ENCODE data around the gene RPL41. TPM values are rescaled to one million over a fixed set of nuclear protein-coding genes. Genes with fewer than 3 reads are reported as not detected.

The RPL41 gene
- total and polyA plus RNA-seq, 9 of the 15 experiments (the other 6 are each of a cell fraction or from before 2014, with no cell fraction given): 3,403 to 11,276 (median 5,604) TPM

DNA sequence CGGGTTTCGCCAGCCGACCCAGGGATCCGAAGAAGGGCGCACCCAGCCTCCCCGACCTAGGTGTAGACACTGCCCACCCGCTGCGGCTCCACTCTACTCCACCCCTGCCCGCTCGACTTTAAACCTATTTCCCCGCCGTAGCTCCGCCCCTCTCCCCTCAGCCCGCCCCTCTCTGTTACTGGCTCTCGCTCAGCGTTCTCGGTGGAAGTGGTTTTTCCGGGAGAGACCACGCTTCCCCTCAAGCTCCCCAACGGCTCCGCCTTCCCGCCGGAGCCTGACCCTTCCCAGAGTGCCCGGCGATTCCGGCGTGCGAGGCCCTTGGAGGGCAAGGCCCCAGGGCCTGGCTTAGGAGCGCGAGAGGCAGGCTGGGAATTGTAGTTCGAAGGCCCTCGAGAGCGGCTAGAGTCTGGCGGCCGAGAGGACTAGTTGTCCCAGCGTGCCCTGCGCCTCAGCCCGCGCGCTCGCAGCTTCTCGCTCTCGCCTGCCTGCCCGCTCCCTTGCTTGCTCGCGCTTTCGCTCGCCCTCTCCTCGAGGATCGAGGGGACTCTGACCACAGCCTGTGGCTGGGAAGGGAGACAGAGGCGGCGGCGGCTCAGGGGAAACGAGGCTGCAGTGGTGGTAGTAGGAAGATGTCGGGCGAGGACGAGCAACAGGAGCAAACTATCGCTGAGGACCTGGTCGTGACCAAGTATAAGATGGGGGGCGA lies 12.2 kb upstream of the RPL41 start, which contains the start of gene PA2G4 (continued):
- 0 out of 2 replicates have a peak, but pooled peaks have one; percentile 28 for TF ChIP-seq GATAD2A (IDR thresholded peaks at IDR 0.05)
- TF ChIP-seq NEUROD1 (IDR thresholded peaks at IDR 0.05; ENCODE audit: borderline replicate concordance, low read depth, low read length, partially characterized antibody): peak; percentile 32
- TF ChIP-seq HDGF (IDR thresholded peaks at IDR 0.05): 0 out of 2 replicates have a peak, but pooled peaks have one; percentile 16
- no peak for TF ChIP-seq ZNF785 (CRISPR knock-in tag; IDR thresholded peaks at IDR 0.05)
- no peak for TF ChIP-seq ZNF384 (IDR thresholded peaks at IDR 0.05; ENCODE audit: low read depth, low read length)
- no peak for TF ChIP-seq NR1H2 (CRISPR knock-in tag; IDR thresholded peaks at IDR 0.05)
- TF ChIP-seq RAD21 (CRISPR knock-in tag; conservative IDR thresholded peaks at IDR 0.05 in 1 of 2, IDR thresholded peaks at IDR 0.05 in 1 of 2): no peak
- TF ChIP-seq POLR2AphosphoS5 (IDR thresholded peaks at IDR 0.05; ENCODE audit: control insufficient read depth, insufficient read depth, low read depth, low read length): peak; percentile 61
- TF ChIP-seq POLR2AphosphoS2 (IDR thresholded peaks at IDR 0.05; ENCODE audit: low read length): no peak
- peak; percentile 99 for TF ChIP-seq HCFC1 (IDR thresholded peaks at IDR 0.05; ENCODE audit: low read depth, low read length)
- TF ChIP-seq POLR3G (IDR thresholded peaks at IDR 0.05; ENCODE audit: extremely low read depth, insufficient read length, insufficient replicate concordance): no peak
- no peak for TF ChIP-seq TAF15 (IDR thresholded peaks at IDR 0.05; ENCODE audit: low read depth, low read length)
- TF ChIP-seq ETV1 (tag; conservative IDR thresholded peaks at IDR 0.05; ENCODE audit: low read depth): 0 out of 2 replicates have a peak, but pooled peaks have one; percentile 42
- no peak for TF ChIP-seq PTTG1 (tag; IDR thresholded peaks at IDR 0.05; ENCODE audit: low read depth)
- 0 out of 3 replicates have a peak, but pooled peaks of 1 of the 2 experiments have one; percentile 43 for TF ChIP-seq CBX3 (IDR thresholded peaks at IDR 0.05; ENCODE audit: borderline replicate concordance in 1 of 2, low read length in 2 of 2)
- peak; percentile 56; the same call in 1 of the 2 replicates for TF ChIP-seq ESRRA (IDR thresholded peaks at IDR 0.05; ENCODE audit: borderline replicate concordance, low read depth)
- TF ChIP-seq NELFE (IDR thresholded peaks at IDR 0.05; ENCODE audit: insufficient read depth, insufficient read length): no peak
- TF ChIP-seq, protein P1, sequence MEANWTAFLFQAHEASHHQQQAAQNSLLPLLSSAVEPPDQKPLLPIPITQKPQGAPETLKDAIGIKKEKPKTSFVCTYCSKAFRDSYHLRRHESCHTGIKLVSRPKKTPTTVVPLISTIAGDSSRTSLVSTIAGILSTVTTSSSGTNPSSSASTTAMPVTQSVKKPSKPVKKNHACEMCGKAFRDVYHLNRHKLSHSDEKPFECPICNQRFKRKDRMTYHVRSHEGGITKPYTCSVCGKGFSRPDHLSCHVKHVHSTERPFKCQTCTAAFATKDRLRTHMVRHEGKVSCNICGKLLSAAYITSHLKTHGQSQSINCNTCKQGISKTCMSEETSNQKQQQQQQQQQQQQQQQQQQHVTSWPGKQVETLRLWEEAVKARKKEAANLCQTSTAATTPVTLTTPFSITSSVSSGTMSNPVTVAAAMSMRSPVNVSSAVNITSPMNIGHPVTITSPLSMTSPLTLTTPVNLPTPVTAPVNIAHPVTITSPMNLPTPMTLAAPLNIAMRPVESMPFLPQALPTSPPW (CRISPR knock-in tag; IDR thresholded peaks at IDR 0.05): peak; percentile 69
- no peak for TF ChIP-seq NFYB (IDR thresholded peaks at IDR 0.05; ENCODE audit: extremely low read depth, insufficient read length)
- no peak for TF ChIP-seq IFI16 (CRISPR knock-in tag; IDR thresholded peaks at IDR 0.05)
- TF ChIP-seq FOXJ3 (CRISPR knock-in tag; IDR thresholded peaks at IDR 0.05): no peak
- no peak for TF ChIP-seq PURB (CRISPR knock-in tag; IDR thresholded peaks at IDR 0.05; ENCODE audit: low read depth)
- TF ChIP-seq, protein P2, sequence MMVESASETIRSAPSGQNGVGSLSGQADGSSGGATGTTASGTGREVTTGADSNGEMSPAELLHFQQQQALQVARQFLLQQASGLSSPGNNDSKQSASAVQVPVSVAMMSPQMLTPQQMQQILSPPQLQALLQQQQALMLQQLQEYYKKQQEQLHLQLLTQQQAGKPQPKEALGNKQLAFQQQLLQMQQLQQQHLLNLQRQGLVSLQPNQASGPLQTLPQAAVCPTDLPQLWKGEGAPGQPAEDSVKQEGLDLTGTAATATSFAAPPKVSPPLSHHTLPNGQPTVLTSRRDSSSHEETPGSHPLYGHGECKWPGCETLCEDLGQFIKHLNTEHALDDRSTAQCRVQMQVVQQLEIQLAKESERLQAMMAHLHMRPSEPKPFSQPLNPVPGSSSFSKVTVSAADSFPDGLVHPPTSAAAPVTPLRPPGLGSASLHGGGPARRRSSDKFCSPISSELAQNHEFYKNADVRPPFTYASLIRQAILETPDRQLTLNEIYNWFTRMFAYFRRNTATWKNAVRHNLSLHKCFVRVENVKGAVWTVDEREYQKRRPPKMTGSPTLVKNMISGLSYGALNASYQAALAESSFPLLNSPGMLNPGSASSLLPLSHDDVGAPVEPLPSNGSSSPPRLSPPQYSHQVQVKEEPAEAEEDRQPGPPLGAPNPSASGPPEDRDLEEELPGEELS (CRISPR knock-in tag; IDR thresholded peaks at IDR 0.05; ENCODE audit: borderline replicate concordance): no peak; the same call in 1 of the 2 replicates

Data from K562 (cell line).